MM.1S (cell line): Measurements from ENCODE around the gene RSRC2.

Experiments used
- CTCF ChIP-seq: fragments of 300-600 bp; sonication (generic); IDR thresholded peaks from 2 replicates; pipeline ENCODE4 v1.5.1; 2016; ENCODE audit warnings: antibody characterized with exemption, low read length, mixed read lengths
- EZH2 ChIP-seq: fragments of 300-600 bp; sonication (generic); optimal IDR thresholded peaks from 2 replicates; pipeline ENCODE3; 2017; ENCODE audit warnings: low read depth, mild to moderate bottlenecking, antibody characterized with exemption, low read length, mixed read lengths
- EZH2phosphoT487 ChIP-seq: fragments of 300-600 bp; sonication (generic); IDR thresholded peaks from 2 replicates; pipeline ENCODE4 v1.6.1; 2018; ENCODE audit warnings: antibody characterized with exemption, low read length

GRCh38 chr12:122523280-122523679, 3.5 kb downstream of the RSRC2 start:
- TF ChIP-seq CTCF (no peak), EZH2 (no peak), EZH2phosphoT487 (no peak)
